ENCODE results near the gene MB.

The MB gene

GRCh38 chr22:35593071-35593890, 23.8 kb downstream of the MB start:
- DNase-seq = no peak

- DNase-seq = no peak
These were observed 24.6 kb downstream of the MB start for GRCh38 chr22:35592418-35592967.

- no peak for DNase-seq
These were observed 25.3 kb downstream of the MB start for GRCh38 chr22:35591714-35592417.

GRCh38 chr22:35590634-35591295, 26.4 kb downstream of the MB start:
- DNase-seq = no peak

GRCh38 chr22:35589756-35590093, 27.4 kb downstream of the MB start:
- DNase-seq = no peak

GRCh38 chr22:35589071-35589755, 27.9 kb downstream of the MB start:
- no peak for DNase-seq

- no peak for DNase-seq
These were observed 29.2 kb downstream of the MB start for GRCh38 chr22:35587896-35588295.

- no peak for DNase-seq
These were observed 29.7 kb downstream of the MB start for GRCh38 chr22:35587447-35587870.

- no peak for DNase-seq
These were observed 30.4 kb downstream of the MB start for GRCh38 chr22:35586771-35587170.

- DNase-seq = peak; percentile 57
These were observed 34.1 kb downstream of the MB start for GRCh38 chr22:35582861-35583670.

- DNase-seq = no peak
These were observed 34.8 kb downstream of the MB start for GRCh38 chr22:35582218-35582860.

GRCh38 chr22:35581023-35581413, 36.1 kb downstream of the MB start:
- DNase-seq = no peak

- DNase-seq = no peak
These were observed 36.6 kb downstream of the MB start for GRCh38 chr22:35580351-35581022.

GRCh38 chr22:35578836-35579575, 38.1 kb downstream of the MB start:
- no peak for DNase-seq

GRCh38 chr22:35577799-35578659, 39.1 kb downstream of the MB start:
- DNase-seq = no peak

GRCh38 chr22:35576671-35577070, 40.5 kb downstream of the MB start:
- DNase-seq = no peak

GRCh38 chr22:35575116-35575748, 41.9 kb downstream of the MB start:
- DNase-seq = no peak

GRCh38 chr22:35572556-35572955, 44.6 kb downstream of the MB start:
- DNase-seq = no peak
